ENCODE measurements around the gene BAIAP2. TPM values are rescaled to one million over a fixed set of nuclear protein-coding genes. Genes with fewer than 3 reads are reported as not detected.

Gene BAIAP2
- total RNA-seq, 4 donors from 2014 or later = 7.3 to 36.1 (median 15.4) TPM

- Histone ChIP-seq H3K4me3 (peak overlapping the region in 1 of 4 donors; percentile 19), H3K27me3 (no peaks in the 10 kb centered on the region), H3K27ac (peak overlapping the region; percentile 52 to 74 (median 72)), H3K4me1 (peaks cover 11 to 12% of the 10 kb centered on the region in 2 donors), H3K9me3 (no peaks in the 10 kb centered on the region), H3K36me3 (no peaks in the 10 kb centered on the region)
- ATAC-seq (peak; percentile 46 to 65), DNase-seq (peak in 1 of 2 donors; percentile 45)
- intact Hi-C loops (cut with DNase I; ENCODE audit: low total_unique reads) = no loop called here
- in situ Hi-C loops (cut with MboI; ENCODE audit: low sequenced_read_pairs in 4 of 4) = no loop called here
- TF ChIP-seq POLR2A (IDR thresholded peaks at IDR 0.05) = no peak
- TF ChIP-seq, protein P1, sequence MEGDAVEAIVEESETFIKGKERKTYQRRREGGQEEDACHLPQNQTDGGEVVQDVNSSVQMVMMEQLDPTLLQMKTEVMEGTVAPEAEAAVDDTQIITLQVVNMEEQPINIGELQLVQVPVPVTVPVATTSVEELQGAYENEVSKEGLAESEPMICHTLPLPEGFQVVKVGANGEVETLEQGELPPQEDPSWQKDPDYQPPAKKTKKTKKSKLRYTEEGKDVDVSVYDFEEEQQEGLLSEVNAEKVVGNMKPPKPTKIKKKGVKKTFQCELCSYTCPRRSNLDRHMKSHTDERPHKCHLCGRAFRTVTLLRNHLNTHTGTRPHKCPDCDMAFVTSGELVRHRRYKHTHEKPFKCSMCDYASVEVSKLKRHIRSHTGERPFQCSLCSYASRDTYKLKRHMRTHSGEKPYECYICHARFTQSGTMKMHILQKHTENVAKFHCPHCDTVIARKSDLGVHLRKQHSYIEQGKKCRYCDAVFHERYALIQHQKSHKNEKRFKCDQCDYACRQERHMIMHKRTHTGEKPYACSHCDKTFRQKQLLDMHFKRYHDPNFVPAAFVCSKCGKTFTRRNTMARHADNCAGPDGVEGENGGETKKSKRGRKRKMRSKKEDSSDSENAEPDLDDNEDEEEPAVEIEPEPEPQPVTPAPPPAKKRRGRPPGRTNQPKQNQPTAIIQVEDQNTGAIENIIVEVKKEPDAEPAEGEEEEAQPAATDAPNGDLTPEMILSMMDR (IDR thresholded peaks at IDR 0.05 in 4 of 5, conservative IDR thresholded peaks at IDR 0.05 in 1 of 5) = no peak
Measured at GRCh38 chr17:81049973-81050551, 15.1 kb downstream of the BAIAP2 start.

GRCh38 chr17:81050645-81051625, 16.0 kb downstream of the BAIAP2 start:
- no peak for TF ChIP-seq POLR2A (IDR thresholded peaks at IDR 0.05)
- TF ChIP-seq, protein P1 (IDR thresholded peaks at IDR 0.05 in 4 of 5, conservative IDR thresholded peaks at IDR 0.05 in 1 of 5) = no peak
- in situ Hi-C loops (cut with MboI; ENCODE audit: low sequenced_read_pairs in 4 of 4) = no loop called here
- Histone ChIP-seq H3K4me3 (no peak overlapping the region), H3K36me3 (no peaks in the 10 kb centered on the region), H3K4me1 (peaks cover 2 to 3% of the 10 kb centered on the region in 2 donors), H3K27ac (peak overlapping the region in 3 of 4 donors; percentile 72 to 74 (median 72)), H3K9me3 (no peaks in the 10 kb centered on the region), H3K27me3 (no peaks in the 10 kb centered on the region)
- intact Hi-C loops (cut with DNase I; ENCODE audit: low total_unique reads) = no loop called here
- DNase-seq (no peak), ATAC-seq (no peak)

DNA sequence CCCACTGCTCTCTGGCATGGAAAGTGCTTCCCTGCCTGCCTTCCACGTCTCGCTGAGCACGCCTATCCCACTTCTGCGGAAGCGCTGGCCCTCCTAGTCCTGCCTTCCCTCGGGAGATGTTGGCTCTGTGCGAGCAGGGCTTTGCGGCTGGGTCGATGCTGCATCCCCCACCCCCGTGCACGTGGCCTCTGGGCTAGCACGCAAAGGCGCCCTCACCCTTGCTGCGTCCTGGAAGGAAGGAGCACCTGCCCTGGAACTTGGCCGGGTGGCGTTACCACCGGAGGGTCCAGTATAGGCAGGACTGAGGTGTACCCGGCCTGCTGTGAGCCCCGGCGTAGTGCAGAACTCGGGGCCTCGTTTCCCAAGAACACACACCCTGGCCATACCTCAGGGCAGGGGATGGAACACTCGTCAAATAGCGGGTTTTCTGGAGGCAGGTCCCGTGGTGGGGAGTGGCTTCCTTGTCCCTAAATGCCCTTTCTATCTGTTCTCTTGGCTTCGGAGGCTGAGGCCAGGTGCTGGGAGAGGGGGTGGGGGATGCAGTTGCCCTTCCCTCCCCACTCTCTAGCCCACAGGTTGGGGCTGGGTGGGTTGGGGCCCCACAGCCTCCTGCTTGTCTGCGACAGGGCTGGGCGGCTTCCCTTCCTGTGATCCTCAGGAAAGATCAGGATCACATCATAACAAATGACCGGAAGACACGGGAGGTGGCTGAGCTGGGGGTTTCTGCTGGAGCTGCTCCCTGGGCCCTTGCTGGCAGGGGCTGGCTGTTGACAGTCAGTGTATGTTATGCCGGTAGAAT, 17.4 kb downstream of the BAIAP2 start:
- peaks cover 9 to 15% of the 10 kb centered on the region in 2 donors for H3K4me1 ChIP-seq
- H3K9me3 ChIP-seq = no peaks in the 10 kb centered on the region
- no peak for DNase-seq
- H3K36me3 ChIP-seq = no peaks in the 10 kb centered on the region
- intact Hi-C loops (cut with DNase I; ENCODE audit: low total_unique reads) (no loop called here), in situ Hi-C loops (cut with MboI; ENCODE audit: low sequenced_read_pairs in 4 of 4) (no loop called here)
- peak overlapping the region; percentile 37 to 74 (median 72) for H3K27ac ChIP-seq
- H3K4me3 ChIP-seq = peak overlapping the region in 1 of 4 donors; percentile 18
- H3K27me3 ChIP-seq = no peaks in the 10 kb centered on the region
- peak in 1 of 2 donors; percentile 18 for ATAC-seq
- no peak for TF ChIP-seq POLR2A (IDR thresholded peaks at IDR 0.05)
- TF ChIP-seq, protein P1 (IDR thresholded peaks at IDR 0.05 in 4 of 5, conservative IDR thresholded peaks at IDR 0.05 in 1 of 5) = no peak

GRCh38 chr17:81053041-81053970, 18.4 kb downstream of the BAIAP2 start:
- TF ChIP-seq, protein P1 (IDR thresholded peaks at IDR 0.05 in 4 of 5, conservative IDR thresholded peaks at IDR 0.05 in 1 of 5) = no peak
- no peak for TF ChIP-seq POLR2A (IDR thresholded peaks at IDR 0.05)
- H3K4me1 ChIP-seq = peaks cover 17 to 21% of the 10 kb centered on the region in 2 donors
- in situ Hi-C loops (cut with MboI; ENCODE audit: low sequenced_read_pairs in 4 of 4) (no loop called here), intact Hi-C loops (cut with DNase I; ENCODE audit: low total_unique reads) (no loop called here)
- no peaks in the 10 kb centered on the region for H3K9me3 ChIP-seq
- H3K36me3 ChIP-seq = no peaks in the 10 kb centered on the region
- no peak overlapping the region for H3K4me3 ChIP-seq
- ATAC-seq (no peak), DNase-seq (no peak)
- no peaks in the 10 kb centered on the region for H3K27me3 ChIP-seq
- H3K27ac ChIP-seq = peak overlapping the region in 3 of 4 donors; percentile 72 to 74 (median 72)

All from gastrocnemius medialis (tissue), 4 donors.